IPS DF 19.7 (cell line): ENCODE measurements around the gene RABGAP1L.
A peak's percentile ranks its signal among the peaks of the same experiment; 100 is the strongest.
"Not testable (repeated sequence)": the region's sequence is repeated elsewhere in the genome, so short reads cannot be mapped to it uniquely, and the experiment has no call there.

ENCODE experiments used
- DNase-seq: peaks from one replicate; pipeline ENCODE4 v3.0.0-alpha.2; 2013; ENCODE audit warnings: low read depth, low spot score

RABGAP1L gene

GRCh38 chr1:174159252-174160108, at the start of gene RABGAP1L:
Gene RABGAP1L, plus strand, starts transcription at chr1:174159520.
- DNase-seq: peak; percentile 76

GRCh38 chr1:174110053-174110452, 49.3 kb upstream of the RABGAP1L start:
- DNase-seq: no peak

DNA sequence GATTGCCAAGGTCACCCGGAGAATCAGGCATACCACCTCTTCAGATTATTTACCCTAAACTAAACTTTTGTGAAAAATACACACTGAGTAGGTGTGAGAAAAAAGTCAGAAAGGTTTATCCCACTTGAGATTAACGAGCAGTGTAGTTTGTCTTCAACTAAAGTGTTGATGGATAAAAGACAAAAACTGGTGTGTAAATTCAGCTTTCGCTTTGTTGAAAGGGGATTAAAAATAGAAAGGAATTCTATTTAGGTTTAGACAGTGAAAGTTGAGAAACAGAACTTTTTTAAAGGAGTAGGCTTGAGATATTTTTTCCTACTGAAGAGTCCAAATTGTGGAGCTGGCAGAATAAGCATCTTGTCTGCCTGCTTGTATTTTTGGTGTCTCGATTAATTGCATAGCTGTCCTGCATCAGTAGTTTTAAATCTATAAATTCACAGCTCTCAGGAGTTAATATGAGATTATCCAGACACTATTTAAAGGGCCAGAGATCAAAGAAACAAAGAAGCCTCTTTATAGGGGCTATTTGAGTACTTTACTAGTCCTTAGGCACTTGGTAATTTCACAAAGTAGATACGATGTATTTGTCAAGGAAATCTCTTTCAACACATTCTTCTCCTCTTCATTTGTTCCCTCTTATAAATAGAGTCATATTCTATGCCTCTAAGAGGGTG, 46.7 kb upstream of the RABGAP1L start:
- no peak for DNase-seq

- no peak for DNase-seq
Observed at GRCh38 chr1:174114106-174114505, 45.2 kb upstream of the RABGAP1L start.

DNA sequence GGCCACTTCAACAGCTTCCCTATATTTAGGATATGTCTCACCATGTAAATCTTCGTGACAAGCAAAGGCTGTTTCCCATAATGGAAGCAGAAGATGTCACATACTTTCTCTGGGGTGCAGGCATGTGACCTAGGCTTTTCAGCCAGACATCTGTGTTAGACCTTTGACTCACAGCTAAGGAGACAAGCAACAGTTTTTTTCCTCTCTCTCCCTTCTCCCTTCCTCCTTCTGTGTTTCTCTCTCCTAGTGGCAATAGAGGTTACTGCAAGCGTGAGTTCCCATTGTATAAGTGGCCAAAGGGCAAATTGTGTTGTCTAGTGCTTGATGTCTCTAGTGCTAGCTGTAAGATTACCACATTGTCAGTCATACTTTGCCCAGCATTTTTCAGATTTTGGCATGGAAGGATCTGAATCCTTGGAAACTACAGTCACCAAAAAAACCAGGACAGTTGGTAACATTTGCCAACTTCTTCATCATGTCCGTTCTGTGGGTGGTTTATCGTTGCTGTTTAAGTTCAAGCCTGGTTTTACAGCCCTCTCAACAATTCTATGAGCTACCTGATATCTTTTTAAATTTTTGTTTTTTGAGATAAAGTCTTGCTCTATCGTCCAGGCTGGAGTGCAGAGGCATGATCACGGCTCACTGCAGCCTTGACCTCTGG, 44.4 kb upstream of the RABGAP1L start:
- peak; percentile 59 for DNase-seq

GRCh38 chr1:174116042-174116441, 43.3 kb upstream of the RABGAP1L start:
- DNase-seq: no peak

DNA sequence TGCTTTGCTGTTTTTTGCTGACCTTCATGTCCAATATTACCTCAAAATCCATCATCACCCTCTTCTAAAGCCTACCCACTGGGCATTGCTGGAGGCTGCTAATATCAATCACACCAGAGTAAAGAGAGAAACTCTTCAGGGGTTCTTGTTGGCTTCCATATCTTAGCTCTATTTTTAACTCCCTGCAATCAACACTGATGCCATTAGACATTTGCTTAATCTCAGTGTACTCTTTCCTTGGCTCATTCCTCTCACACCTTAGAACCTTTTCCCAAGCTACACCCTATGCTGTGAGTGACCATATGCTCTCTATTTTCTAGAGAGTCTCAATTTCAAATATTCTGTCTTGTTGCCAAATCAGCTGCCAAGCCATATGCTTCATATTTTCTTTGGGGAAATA, 40.6 kb upstream of the RABGAP1L start:
- no peak for DNase-seq

DNA sequence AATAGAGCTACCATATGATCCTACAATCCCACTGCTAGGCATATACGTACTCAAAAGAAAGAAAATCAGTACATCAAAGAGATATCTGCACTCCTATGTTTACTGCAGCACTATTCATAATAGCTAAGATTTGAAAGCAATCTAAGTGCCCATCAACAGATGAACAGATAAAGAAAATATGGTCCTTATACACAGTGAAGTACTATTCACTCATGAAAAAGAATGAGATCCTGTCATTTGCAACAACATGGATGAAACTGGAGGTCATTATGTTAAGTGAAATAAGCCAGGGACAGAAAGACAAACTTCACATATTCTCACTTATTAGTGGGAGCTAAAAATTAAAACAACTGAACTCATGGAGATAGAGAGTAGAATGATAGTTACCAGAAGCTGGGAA, 37.0 kb upstream of the RABGAP1L start:
- not testable (repeated sequence) for DNase-seq

DNA sequence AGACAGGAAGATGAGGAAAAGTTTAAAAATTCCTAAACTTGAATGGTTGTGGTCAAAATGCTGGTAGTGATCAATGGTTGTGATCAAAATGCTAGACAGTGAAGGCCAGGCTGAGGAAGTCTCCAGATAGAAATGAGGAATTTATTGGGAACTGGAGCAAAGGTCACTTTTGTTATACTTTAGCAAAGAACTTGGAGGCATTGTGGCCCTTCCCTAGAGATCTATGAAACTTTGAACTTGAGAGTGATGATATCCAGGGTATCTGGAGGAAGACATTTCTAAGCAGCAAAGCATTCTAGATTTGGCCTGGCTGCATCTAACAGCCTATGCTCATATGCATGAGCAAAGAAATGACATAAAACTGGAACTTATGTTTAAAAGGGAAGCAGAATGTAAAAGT, 35.5 kb upstream of the RABGAP1L start:
- no peak for DNase-seq

GRCh38 chr1:174127176-174127575, 32.1 kb upstream of the RABGAP1L start:
- DNase-seq: not testable (repeated sequence)

- no peak for DNase-seq
Observed at GRCh38 chr1:174131032-174131638, 28.2 kb upstream of the RABGAP1L start.

DNA sequence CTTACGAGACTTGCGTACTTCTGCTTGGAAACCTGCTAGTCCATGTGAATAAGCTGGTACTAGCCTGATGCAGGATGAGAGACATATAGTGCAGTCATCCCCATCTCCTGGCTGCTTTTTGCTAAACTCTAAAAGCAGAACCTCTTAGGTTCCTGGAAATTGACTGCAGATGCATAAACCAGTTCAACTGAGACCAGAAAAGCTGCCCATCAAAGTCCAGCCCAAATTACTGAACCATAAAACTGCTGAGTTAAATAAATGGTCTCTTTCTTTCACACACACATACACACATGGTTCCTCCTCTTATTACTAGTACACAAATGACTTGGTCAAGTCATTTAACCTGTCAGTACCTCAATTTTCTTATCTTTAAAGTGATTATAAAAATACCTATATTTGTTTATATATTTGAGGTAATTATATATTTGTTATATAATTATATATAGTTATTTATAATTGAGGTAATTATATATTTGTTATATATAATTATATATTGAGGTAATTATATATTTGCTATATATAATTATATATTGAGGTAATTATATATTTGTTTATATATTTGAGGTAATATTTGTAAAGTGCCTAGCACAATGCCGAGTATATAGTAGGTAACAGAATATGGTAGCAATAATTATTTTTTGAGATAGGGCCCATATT, 25.2 kb upstream of the RABGAP1L start:
- DNase-seq: no peak

DNA sequence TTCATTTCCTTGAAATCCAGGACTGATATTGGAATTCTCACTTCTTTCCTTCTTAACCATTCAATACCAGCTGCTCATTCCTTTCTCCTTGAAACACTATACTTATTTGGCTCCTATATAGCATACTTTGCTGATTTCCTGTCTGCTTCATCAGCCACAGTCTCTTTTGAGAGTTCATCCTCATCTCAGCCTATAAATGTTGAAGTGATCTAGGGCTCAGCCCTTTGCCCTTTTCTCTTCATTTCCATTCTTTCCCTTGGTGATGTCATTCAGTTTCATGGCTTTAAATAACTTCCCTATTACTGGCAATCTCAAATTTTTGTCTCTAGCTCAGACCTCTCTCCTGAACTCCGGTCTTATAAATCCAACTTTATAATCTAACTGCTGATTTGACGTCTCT, 24.1 kb upstream of the RABGAP1L start:
- DNase-seq: no peak

DNA sequence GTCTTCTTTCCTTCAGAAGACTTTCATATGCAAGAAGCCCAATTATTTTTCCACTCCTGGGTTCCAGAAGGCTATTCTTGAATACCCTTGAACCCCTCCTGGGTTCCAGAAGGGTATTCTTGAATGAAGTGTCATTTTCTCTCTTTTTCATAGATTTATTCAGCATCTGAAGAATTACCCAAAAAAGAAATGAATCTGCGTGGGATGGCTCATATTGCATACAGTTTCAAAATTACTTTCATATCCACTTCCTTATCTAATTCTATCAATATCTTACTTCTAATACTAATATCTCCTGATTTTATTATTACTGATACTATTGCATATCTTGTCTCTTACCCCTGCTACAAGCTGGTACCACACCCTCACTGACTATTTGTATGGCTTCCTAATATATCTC, 22.6 kb upstream of the RABGAP1L start:
- no peak for DNase-seq

DNA sequence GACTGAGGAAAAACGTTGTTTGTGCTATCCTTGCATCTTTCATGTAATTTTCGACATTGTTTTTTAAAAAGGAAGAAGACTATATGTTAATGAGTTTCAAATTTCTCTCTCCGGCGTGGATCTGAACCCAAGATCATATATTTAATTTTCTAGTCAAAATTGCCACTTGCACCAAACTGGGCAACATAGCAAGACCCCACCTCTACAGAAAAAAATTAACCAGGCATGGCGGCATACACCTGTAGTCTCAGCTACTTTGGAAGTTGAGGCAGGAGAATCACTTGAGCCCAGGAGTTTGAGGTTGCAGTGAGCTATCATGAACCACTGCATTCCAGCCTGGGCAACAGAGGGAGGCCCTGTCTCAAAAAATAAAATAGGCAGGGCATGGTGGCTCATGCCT, 16.5 kb upstream of the RABGAP1L start:
- DNase-seq: no peak

- DNase-seq: not testable (repeated sequence)
Observed at GRCh38 chr1:174143727-174144396, 15.5 kb upstream of the RABGAP1L start.

DNA sequence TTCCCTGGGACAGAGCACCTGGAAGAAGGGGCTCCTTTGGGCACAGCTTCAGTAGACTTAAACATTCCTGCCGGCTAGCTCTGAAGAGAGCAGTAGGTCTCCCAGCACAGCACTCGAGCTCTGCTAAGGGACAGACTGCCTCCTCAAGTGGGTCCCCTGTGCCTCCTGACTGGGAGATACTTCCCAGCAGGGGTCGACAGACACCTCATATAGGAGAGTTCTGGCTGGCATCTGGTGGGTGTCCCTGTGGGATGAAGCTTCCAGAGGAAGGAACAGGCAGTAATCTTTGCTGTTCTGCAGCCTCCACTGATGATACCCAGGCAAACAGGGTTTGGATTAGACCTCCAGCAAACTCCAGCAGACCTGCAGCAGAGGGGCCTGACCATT, 14.9 kb upstream of the RABGAP1L start:
- DNase-seq: not testable (repeated sequence)

DNA sequence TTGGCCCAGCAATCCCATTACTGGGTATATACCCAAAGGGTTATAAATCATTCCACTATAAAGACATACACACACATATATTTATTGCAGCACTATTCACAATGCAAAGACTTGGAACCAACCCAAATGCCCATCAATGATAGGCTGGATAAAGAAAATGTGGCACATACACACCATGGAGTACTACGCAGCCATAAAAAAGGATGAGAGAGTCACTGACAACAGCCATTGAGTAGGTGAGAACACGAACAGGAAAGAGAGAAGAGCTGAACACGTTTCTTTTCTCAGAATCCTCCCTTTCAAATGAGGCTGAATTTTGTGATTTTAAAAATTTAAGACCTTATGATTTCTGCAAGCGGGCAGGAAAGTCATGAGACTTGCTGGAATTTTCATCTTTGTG, 10.1 kb upstream of the RABGAP1L start:
- no peak for DNase-seq

- no peak for DNase-seq
Observed at GRCh38 chr1:174150499-174150898, 8.8 kb upstream of the RABGAP1L start.

GRCh38 chr1:174152427-174152826, 6.9 kb upstream of the RABGAP1L start:
- no peak for DNase-seq
